ENCODE results near the gene CYB561A3.

GRCh38 chr11:61345954-61346843 is 15.5 kb downstream of the CYB561A3 start:
- TF ChIP-seq, protein P1, sequence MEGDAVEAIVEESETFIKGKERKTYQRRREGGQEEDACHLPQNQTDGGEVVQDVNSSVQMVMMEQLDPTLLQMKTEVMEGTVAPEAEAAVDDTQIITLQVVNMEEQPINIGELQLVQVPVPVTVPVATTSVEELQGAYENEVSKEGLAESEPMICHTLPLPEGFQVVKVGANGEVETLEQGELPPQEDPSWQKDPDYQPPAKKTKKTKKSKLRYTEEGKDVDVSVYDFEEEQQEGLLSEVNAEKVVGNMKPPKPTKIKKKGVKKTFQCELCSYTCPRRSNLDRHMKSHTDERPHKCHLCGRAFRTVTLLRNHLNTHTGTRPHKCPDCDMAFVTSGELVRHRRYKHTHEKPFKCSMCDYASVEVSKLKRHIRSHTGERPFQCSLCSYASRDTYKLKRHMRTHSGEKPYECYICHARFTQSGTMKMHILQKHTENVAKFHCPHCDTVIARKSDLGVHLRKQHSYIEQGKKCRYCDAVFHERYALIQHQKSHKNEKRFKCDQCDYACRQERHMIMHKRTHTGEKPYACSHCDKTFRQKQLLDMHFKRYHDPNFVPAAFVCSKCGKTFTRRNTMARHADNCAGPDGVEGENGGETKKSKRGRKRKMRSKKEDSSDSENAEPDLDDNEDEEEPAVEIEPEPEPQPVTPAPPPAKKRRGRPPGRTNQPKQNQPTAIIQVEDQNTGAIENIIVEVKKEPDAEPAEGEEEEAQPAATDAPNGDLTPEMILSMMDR (IDR thresholded peaks at IDR 0.05): no peak
- TF ChIP-seq RCOR1 (IDR thresholded peaks at IDR 0.05; ENCODE audit: low read depth, low read length): no peak
- no peak for TF ChIP-seq ESRRA (IDR thresholded peaks at IDR 0.05; ENCODE audit: borderline replicate concordance, low read length)
- TF ChIP-seq SMC3 (IDR thresholded peaks at IDR 0.05): no peak
- TF ChIP-seq RAD21 (conservative IDR thresholded peaks at IDR 0.05 in 1 of 2, IDR thresholded peaks at IDR 0.05 in 1 of 2): no peak
- no peak for TF ChIP-seq MYC (IDR thresholded peaks at IDR 0.05; ENCODE audit: borderline replicate concordance, low read length)
- no peak for TF ChIP-seq POLR2A (IDR thresholded peaks at IDR 0.05; ENCODE audit: low read length)
- TF ChIP-seq ELK1 (IDR thresholded peaks at IDR 0.05; ENCODE audit: low read depth, low read length): no peak
- no peak for TF ChIP-seq FOSL2 (IDR thresholded peaks at IDR 0.05)
- no peak for TF ChIP-seq FOSL2 (CRISPR knock-in tag; IDR thresholded peaks at IDR 0.05)
- TF ChIP-seq SREBF2 (IDR thresholded peaks at IDR 0.05): no peak

All from A549 (cell line).